WTC11 (cell line): Measurements from ENCODE around the gene FAM43A. TPM values are rescaled to one million over a fixed set of nuclear protein-coding genes. Genes with fewer than 3 reads are reported as not detected.

Source experiments
- CBFB ChIP-seq: sonication (generic); formaldehyde crosslinking; IDR thresholded peaks from 2 replicates; pipeline ENCODE4 v1.8.1; 2022; ENCODE audit warnings: mild to moderate bottlenecking, low read depth, missing genetic modification reagents
- CDX4 ChIP-seq: fragments of 250-450 bp; sonication (Bioruptor Pico); IDR thresholded peaks from 2 replicates; pipeline ENCODE4 v1.9.0; 2021; ENCODE audit warnings: moderate library complexity, mild to moderate bottlenecking, inconsistent platforms, borderline replicate concordance
- CREB1 ChIP-seq: sonication (generic); formaldehyde crosslinking; IDR thresholded peaks from 2 replicates; pipeline ENCODE4 v1.8.0; 2023; ENCODE audit warnings: mild to moderate bottlenecking, missing genetic modification reagents
- E2F1 ChIP-seq: sonication (generic); formaldehyde crosslinking; IDR thresholded peaks from 2 replicates; pipeline ENCODE4 v1.8.0; 2022; ENCODE audit warnings: mild to moderate bottlenecking, missing genetic modification reagents
- E2F4 ChIP-seq: sonication (generic); formaldehyde crosslinking; IDR thresholded peaks from 2 replicates; pipeline ENCODE4 v1.8.1; 2022; ENCODE audit warnings: low read depth, mild to moderate bottlenecking, moderate library complexity, missing genetic modification reagents, borderline replicate concordance
- E2F5 ChIP-seq: sonication (generic); formaldehyde crosslinking; IDR thresholded peaks from 2 replicates; pipeline ENCODE4 v1.8.1; 2022; ENCODE audit warnings: mild to moderate bottlenecking, moderate library complexity, missing genetic modification reagents
- FOXJ3 ChIP-seq: sonication (generic); formaldehyde crosslinking; IDR thresholded peaks from 2 replicates; pipeline ENCODE4 v1.9.0; 2021; ENCODE audit warnings: missing genetic modification reagents, mild to moderate bottlenecking, borderline replicate concordance
- FOXP4 ChIP-seq: sonication (generic); formaldehyde crosslinking; IDR thresholded peaks from 2 replicates; pipeline ENCODE4 v1.8.0; 2022; ENCODE audit warnings: mild to moderate bottlenecking, missing genetic modification reagents
- GRHL2 ChIP-seq: fragments of 250-450 bp; sonication (Bioruptor Pico); IDR thresholded peaks from 2 replicates; pipeline ENCODE4 v1.8.0; 2022; ENCODE audit warnings: mild to moderate bottlenecking, moderate library complexity; ENCODE audit not compliant: insufficient replicate concordance, severe bottlenecking
- HMGA2 ChIP-seq: fragments of 250-450 bp; sonication (Bioruptor Pico); IDR thresholded peaks from 2 replicates; pipeline ENCODE4 v1.4.0; 2021; ENCODE audit warnings: mild to moderate bottlenecking, moderate library complexity
- MAX ChIP-seq: sonication (generic); formaldehyde crosslinking; IDR thresholded peaks from 2 replicates; pipeline ENCODE4 v1.8.0; 2022; ENCODE audit warnings: mild to moderate bottlenecking, missing genetic modification reagents
- NFATC4 ChIP-seq: fragments of 250-450 bp; sonication (Bioruptor Pico); IDR thresholded peaks from 2 replicates; pipeline ENCODE4 v1.9.0; 2021; ENCODE audit warnings: mild to moderate bottlenecking
- NFE2L1 ChIP-seq: sonication (generic); formaldehyde crosslinking; IDR thresholded peaks from 2 replicates; pipeline ENCODE4 v1.8.1; 2023; ENCODE audit warnings: missing genetic modification reagents
- NFYB ChIP-seq: sonication (generic); formaldehyde crosslinking; conservative IDR thresholded peaks from 2 replicates; pipeline ENCODE4 v1.8.0; 2022; ENCODE audit warnings: low read depth, missing genetic modification reagents
- NR1H2 ChIP-seq: sonication (generic); formaldehyde crosslinking; IDR thresholded peaks from 2 replicates; pipeline ENCODE4 v1.9.0; 2021; ENCODE audit warnings: mild to moderate bottlenecking, moderate library complexity, missing genetic modification reagents
- OVOL2 ChIP-seq: fragments of 250-450 bp; sonication (Bioruptor Pico); IDR thresholded peaks from 2 replicates; pipeline ENCODE4 v1.9.0; 2021; ENCODE audit warnings: mild to moderate bottlenecking, borderline replicate concordance
- PRDM15 ChIP-seq: sonication (generic); formaldehyde crosslinking; IDR thresholded peaks from 2 replicates; pipeline ENCODE4 v1.8.0; 2022; ENCODE audit warnings: missing genetic modification reagents
- SMAD3 ChIP-seq: sonication (generic); formaldehyde crosslinking; IDR thresholded peaks from 2 replicates; pipeline ENCODE4 v1.8.0; 2022; ENCODE audit warnings: missing genetic modification reagents, mild to moderate bottlenecking, borderline replicate concordance
- SMAD4 ChIP-seq: sonication (generic); formaldehyde crosslinking; IDR thresholded peaks from 2 replicates; pipeline ENCODE4 v1.8.0; 2022; ENCODE audit warnings: mild to moderate bottlenecking, missing genetic modification reagents
- USF1 ChIP-seq: sonication (generic); formaldehyde crosslinking; IDR thresholded peaks from 2 replicates; pipeline ENCODE4 v1.8.0; 2022; ENCODE audit warnings: mild to moderate bottlenecking, missing genetic modification reagents
- ZNF396 ChIP-seq: fragments of 250-450 bp; sonication (Bioruptor Pico); IDR thresholded peaks from 2 replicates; pipeline ENCODE4 v1.8.0; 2021; ENCODE audit warnings: mild to moderate bottlenecking, moderate library complexity, borderline replicate concordance
- ZNF512 ChIP-seq: sonication (generic); formaldehyde crosslinking; IDR thresholded peaks from 2 replicates; pipeline ENCODE4 v1.8.1; 2022; ENCODE audit warnings: missing genetic modification reagents, borderline replicate concordance
- total RNA-seq: library from RNA; stranded (reverse); gene quantifications from 3 replicates; pipeline ENCODE4 v1.2.3, GENCODE V29; 2021

The FAM43A gene
- total RNA-seq, 1 experiment from 2014 or later, result 2.6 TPM

- TF ChIP-seq PRDM15, result no peak
- no peak for TF ChIP-seq NFATC4
- TF ChIP-seq USF1 (CRISPR knock-in tag), result no peak
- TF ChIP-seq ZNF396 (CRISPR knock-in tag), result no peak
- peak; percentile 80 for TF ChIP-seq MAX (CRISPR knock-in tag)
- no peak for TF ChIP-seq E2F4 (CRISPR knock-in tag)
- 0 out of 2 replicates have a peak, but pooled peaks have one; percentile 46 for TF ChIP-seq FOXP4 (CRISPR knock-in tag)
- TF ChIP-seq HMGA2 (CRISPR knock-in tag), result no peak
- no peak for TF ChIP-seq CDX4 (CRISPR knock-in tag)
- no peak for TF ChIP-seq FOXJ3 (CRISPR knock-in tag)
- no peak for TF ChIP-seq GRHL2 (CRISPR knock-in tag)
- no peak for TF ChIP-seq NFE2L1
- 0 out of 2 replicates have a peak, but pooled peaks have one; percentile 22 for TF ChIP-seq E2F5 (CRISPR knock-in tag)
- TF ChIP-seq CREB1 (CRISPR knock-in tag), result peak; percentile 46; the same call in 1 of the 2 replicates
- no peak for TF ChIP-seq OVOL2 (CRISPR knock-in tag)
- no peak for TF ChIP-seq ZNF512
- TF ChIP-seq CBFB (CRISPR knock-in tag), result no peak
- no peak for TF ChIP-seq NFYB (CRISPR knock-in tag)
- no peak for TF ChIP-seq NR1H2
- no peak for TF ChIP-seq SMAD4 (CRISPR knock-in tag)
- TF ChIP-seq E2F1, result no peak
- no peak for TF ChIP-seq SMAD3
These were observed 13.5 kb upstream of the FAM43A start, which contains the start of gene LSG1 (continued) for GRCh38 chr3:194671900-194672808.
